IPS-15b (cell line): Measurements from ENCODE around the gene ZNRF4.

Experiments
- H3K27me3 ChIP-seq: one replicate; pipeline ENCODE4 v1.6.1; 2013; ENCODE audit warnings: low read length; ENCODE audit not compliant: control insufficient read depth, insufficient read depth
- H3K36me3 ChIP-seq: one replicate; pipeline ENCODE4 v1.6.1; 2013; ENCODE audit warnings: low read length; ENCODE audit not compliant: control insufficient read depth, insufficient read depth
- H3K4me1 ChIP-seq: one replicate; pipeline ENCODE4 v1.6.1; 2013; ENCODE audit warnings: mild to moderate bottlenecking, low read length; ENCODE audit not compliant: control insufficient read depth, insufficient read depth
- H3K4me3 ChIP-seq: one replicate; pipeline ENCODE4 v1.5.1; 2013; ENCODE audit warnings: low read depth, low read length
- H3K9ac ChIP-seq: one replicate; pipeline ENCODE4 v1.6.1; 2013; ENCODE audit warnings: low read depth, mild to moderate bottlenecking, low read length
- H3K9me3 ChIP-seq: one replicate; pipeline ENCODE4 v1.6.1; 2013; ENCODE audit warnings: mild to moderate bottlenecking, low read length; ENCODE audit not compliant: control insufficient read depth, insufficient read depth

Gene ZNRF4

DNA sequence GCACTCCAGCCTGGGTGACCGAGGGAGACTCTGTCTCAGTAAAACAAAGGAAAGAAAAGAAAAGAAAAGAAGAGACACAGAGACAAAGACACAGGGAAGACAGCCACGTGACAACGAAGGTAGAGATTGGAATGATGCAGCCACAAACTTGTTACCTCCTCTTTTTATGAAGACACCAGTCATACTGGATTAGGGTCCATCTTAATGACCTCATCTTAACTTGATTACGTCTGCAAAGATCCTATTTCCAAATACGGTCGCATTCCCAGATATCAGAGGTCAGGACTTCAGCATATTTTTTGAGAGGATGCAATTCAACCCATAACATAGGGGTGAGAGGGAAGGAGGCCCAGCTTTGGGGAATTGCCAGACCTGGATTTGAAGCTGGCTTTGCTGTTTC is 4.1 kb downstream of the ZNRF4 start:
- H3K9me3 ChIP-seq = no peaks in the 10 kb centered on the region
- H3K9ac ChIP-seq = no peak overlapping the region
- no peaks in the 10 kb centered on the region for H3K36me3 ChIP-seq
- H3K4me1 ChIP-seq = no peaks in the 10 kb centered on the region
- no peak overlapping the region for H3K4me3 ChIP-seq
- no peaks in the 10 kb centered on the region for H3K27me3 ChIP-seq

DNA sequence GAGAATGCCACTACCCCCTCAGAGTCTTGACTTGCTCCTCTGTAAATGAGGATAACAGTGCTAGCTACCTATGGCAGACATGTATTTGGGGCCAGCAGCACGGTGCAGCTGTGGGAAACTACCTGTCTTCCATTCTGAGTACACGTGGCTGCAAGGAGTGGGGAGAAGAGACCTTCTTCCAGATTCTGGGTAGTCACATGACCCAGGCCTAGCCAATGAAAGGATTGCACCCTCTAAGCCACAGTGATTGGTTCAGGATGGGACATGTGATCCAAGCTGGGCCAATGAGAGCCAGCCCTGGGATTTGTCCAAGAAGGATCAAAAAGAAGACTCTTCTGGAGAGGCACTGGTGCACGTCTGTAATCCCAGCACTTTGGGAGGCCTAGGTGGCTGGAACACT is 5.5 kb downstream of the ZNRF4 start:
- Histone ChIP-seq H3K36me3 (no peaks in the 10 kb centered on the region), H3K4me1 (no peaks in the 10 kb centered on the region), H3K9ac (no peak overlapping the region), H3K4me3 (no peak overlapping the region), H3K27me3 (no peaks in the 10 kb centered on the region), H3K9me3 (no peaks in the 10 kb centered on the region)

DNA sequence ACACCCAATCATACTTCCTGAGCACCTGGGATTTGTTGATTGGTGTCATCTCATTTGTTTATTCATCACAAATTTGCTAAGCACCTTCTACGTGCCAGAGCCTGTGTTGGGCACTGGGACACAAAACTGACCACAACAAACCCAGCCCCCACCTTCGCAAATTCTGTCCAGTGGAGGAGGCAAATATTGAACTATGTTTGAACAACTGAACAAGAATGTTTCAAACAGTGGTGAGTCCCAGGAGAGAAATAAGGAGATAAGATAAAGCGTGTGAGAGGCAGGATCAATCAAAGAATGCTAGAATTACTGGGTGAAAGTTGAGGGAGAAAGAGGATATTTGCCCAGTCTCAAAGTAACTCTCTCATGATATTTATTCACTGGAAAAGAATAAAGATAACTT is 8.7 kb downstream of the ZNRF4 start:
- Histone ChIP-seq H3K4me3 (no peak overlapping the region), H3K36me3 (no peaks in the 10 kb centered on the region), H3K4me1 (no peaks in the 10 kb centered on the region), H3K27me3 (no peaks in the 10 kb centered on the region), H3K9ac (no peak overlapping the region), H3K9me3 (no peaks in the 10 kb centered on the region)

DNA sequence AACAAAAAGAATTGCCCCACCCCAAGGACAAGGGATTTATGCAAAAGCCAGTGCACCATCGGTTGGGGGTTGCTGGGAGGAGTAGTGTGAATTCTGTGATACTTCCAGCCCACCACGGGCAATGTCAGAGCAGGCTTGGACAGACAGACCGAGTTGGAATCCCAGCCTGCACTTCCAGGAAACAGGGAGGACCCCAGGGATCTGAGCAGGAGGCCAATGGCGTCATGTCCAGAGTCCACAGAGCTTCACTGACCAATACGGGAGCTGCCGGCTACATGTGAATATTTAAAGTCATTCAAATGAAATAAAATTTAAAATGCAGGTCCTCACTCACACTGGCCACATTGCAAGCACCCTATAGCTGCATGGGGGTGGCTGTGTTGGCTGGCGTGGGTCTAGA is 10.9 kb downstream of the ZNRF4 start:
- no peaks in the 10 kb centered on the region for H3K27me3 ChIP-seq
- no peaks in the 10 kb centered on the region for H3K4me1 ChIP-seq
- H3K9ac ChIP-seq = no peak overlapping the region
- no peaks in the 10 kb centered on the region for H3K36me3 ChIP-seq
- no peaks in the 10 kb centered on the region for H3K9me3 ChIP-seq
- no peak overlapping the region for H3K4me3 ChIP-seq

DNA sequence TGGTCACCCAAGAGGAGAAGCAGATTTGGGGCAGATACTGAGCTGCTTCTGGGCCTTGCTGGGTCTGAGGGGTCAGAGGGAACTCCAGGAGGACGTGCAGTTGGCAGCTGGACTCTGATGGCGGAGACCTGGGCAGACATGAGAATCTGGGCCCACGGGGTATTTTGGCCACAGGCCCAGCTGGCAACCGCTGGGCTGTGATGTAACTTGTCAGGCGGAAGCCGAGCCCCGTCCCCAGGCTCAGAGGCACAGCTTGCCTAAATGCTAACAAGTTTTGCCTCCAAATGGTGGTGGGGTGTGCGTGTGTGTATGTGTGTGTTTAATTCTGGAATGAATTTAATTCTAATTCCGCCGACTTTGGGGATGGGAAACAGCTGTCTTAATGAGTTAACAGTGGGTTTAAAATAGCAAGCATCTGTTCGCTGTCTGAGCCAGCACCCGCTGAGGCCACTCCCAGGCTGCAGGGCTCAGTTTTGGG is 11.6 kb downstream of the ZNRF4 start:
- Histone ChIP-seq H3K36me3 (no peaks in the 10 kb centered on the region), H3K4me1 (no peaks in the 10 kb centered on the region), H3K27me3 (no peaks in the 10 kb centered on the region), H3K9me3 (no peaks in the 10 kb centered on the region), H3K9ac (no peak overlapping the region), H3K4me3 (no peak overlapping the region)

DNA sequence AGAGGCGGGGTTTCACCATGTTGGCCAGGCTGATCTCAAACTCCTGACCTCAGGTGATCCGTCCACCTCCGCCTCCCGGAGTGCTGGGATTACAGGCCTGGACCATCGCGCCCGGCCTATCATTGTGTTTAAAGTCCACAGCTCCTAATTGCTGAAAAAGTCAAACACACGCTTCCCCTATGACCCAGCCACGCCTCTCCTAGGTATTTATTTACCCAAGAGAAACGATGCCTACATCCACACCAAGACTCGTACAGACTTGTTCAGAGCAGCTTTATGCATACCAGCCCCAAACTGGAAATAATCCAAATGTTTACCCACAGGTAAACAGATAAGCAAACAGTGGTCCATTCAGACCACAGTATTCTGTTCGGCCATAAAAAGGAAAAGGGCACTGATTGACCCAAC is 15.1 kb downstream of the ZNRF4 start:
- Histone ChIP-seq H3K4me3 (no peak overlapping the region), H3K9ac (no peak overlapping the region), H3K36me3 (no peaks in the 10 kb centered on the region), H3K9me3 (no peaks in the 10 kb centered on the region), H3K4me1 (no peaks in the 10 kb centered on the region), H3K27me3 (no peaks in the 10 kb centered on the region)

DNA sequence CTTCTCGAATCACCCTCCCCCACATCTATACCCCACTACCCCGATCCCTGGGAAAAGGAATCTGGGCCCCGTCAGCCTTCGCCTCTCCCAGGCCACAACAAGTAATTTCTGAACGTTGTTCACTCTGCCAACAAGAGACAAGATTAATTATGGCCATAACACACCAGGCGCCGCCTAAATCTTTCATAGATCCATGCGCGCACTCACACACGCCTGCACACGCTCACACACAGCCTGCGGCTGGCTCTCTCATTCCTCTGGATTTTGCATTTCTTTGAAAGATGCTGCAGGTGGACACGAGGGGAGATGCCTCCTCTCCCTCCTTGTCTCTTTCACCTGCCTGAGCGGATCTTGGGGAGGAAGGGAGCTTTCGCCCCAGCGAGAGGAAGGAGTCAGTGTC is 17.1 kb downstream of the ZNRF4 start:
- Histone ChIP-seq H3K4me1 (no peaks in the 10 kb centered on the region), H3K9ac (no peak overlapping the region), H3K27me3 (no peaks in the 10 kb centered on the region), H3K36me3 (no peaks in the 10 kb centered on the region), H3K9me3 (no peaks in the 10 kb centered on the region), H3K4me3 (no peak overlapping the region)

DNA sequence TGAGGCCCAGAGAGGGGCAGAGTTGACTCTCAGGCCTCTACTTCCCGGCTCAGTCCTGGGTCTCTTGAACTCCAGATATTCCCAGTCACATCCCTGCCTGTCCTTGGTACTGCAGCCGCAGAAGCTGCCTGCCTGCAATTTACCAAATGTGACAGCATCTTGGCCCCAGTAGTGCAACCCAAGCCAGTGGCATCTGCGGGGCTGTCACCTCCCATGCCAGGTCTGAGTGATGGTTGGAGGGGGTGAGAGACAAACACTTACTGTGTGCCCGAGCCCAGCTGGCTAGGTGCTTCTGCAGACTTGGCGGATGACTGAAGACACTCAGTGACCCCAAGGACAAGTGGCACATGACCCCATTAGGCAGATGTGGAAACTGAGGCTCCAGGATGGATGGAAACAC is 18.4 kb downstream of the ZNRF4 start:
- H3K27me3 ChIP-seq = peaks cover 3% of the 10 kb centered on the region
- H3K4me3 ChIP-seq = no peak overlapping the region
- no peaks in the 10 kb centered on the region for H3K36me3 ChIP-seq
- no peaks in the 10 kb centered on the region for H3K9me3 ChIP-seq
- H3K9ac ChIP-seq = no peak overlapping the region
- no peaks in the 10 kb centered on the region for H3K4me1 ChIP-seq

DNA sequence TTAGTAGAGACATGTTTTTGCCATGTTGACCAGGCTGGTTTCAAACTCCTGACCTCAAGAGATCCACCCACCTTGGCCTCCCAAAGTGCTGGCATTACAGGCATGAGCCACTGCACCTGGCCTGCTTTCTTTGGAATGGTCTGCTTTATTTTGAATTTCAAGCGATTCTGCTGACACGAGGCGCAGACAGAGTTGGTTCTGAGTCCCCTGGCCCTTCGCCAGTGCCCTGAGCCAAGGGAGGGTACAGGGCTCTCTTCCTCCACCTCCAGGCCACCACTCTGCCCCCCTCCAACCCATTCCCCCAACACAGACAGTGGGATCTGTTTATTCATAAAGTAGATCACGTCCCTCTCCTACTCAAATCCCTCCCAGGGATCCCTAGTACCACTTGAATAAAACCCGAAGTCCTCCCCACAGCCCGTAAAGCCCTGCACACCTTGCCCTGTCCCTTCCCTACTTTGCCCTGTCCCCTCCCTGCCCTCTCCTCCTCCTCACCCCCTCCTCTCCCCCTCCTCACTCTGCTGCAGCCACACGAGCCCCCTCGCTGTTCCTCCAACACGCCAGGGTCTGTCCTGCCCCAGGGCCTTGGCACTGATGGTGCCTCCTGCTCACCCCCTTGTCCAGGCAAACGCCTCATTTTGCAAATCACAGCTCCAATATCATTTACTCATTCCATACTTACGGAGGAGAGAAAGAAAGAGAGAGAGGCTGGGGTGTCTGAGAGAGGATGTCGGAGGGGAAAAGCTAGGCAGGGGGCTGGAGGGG is 22.4 kb downstream of the ZNRF4 start:
- H3K36me3 ChIP-seq = no peaks in the 10 kb centered on the region
- H3K9me3 ChIP-seq = no peaks in the 10 kb centered on the region
- H3K27me3 ChIP-seq = peaks cover 8% of the 10 kb centered on the region

DNA sequence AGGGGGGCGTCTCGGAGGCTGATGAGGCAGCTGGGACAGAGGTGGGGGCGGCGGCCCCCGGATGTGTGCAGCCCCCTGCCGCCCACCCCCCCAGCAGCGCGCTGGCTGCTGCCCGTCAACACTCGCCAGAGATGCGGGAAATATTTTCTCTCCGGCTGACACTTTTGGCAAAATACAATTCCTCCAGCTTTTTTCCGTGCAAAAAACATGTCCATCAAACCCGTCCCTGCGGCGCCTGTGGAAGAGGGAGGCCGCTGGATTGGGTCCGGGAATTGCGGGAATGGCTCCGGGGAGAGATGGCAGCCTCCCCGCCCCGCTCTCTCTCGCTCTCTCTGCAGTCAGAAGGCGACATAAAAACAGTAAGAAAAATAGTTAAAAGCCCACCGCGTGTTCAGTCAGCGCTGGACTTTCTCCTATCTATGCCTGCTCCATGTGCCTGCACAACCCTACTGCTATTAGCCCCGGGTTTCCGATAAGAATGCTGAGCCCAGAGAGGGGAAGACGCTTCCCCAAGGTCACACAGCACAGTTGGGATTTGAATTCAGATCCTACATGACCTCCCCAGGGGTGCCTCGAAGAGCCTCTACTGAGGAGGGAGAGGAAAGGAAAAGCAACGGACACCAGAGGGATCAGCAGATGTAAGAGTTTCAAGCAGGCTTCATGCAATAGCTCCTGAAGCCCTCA is 23.2 kb downstream of the ZNRF4 start:
- no peaks in the 10 kb centered on the region for H3K4me1 ChIP-seq
- peaks cover 8% of the 10 kb centered on the region for H3K27me3 ChIP-seq
- H3K4me3 ChIP-seq = peak overlapping the region; percentile 32
- no peaks in the 10 kb centered on the region for H3K9me3 ChIP-seq
- no peaks in the 10 kb centered on the region for H3K36me3 ChIP-seq
- no peak overlapping the region for H3K9ac ChIP-seq

More for the DNA sequence above, 22.4 kb downstream of the ZNRF4 start:
- no peaks in the 10 kb centered on the region for H3K4me1 ChIP-seq
- no peak overlapping the region for H3K9ac ChIP-seq
- H3K4me3 ChIP-seq = peak overlapping the region; percentile 32

DNA sequence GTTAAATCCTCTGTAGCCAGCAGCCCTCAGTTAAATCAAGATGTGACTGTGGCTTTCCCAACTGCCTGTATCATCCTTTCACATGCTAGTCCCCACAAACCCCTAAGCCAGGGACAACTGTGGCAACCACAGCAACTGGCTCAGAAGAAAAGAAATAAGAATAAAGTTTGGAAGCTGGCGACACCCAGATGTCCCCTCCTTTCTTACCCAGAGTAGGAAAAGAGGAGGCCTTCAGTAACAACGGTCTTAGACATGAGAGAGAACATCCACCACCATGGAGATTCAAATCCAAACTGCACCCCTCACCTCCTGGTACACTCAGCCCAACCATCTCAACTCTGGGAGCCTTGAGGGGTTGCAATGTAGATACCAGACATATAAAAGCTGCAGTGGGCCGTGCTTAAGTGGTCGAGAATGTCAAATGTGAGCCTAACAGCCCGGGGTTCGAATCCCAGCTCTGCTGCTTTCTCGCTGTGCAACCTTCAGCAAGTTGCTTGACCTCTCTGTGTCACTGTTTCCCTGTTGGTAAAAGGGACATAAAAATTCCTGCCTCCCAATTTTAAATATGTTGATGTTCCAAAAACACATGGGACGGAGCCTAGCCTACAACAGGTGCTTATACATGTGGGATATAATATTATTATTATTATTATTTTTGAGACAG is 23.8 kb downstream of the ZNRF4 start:
- no peaks in the 10 kb centered on the region for H3K9me3 ChIP-seq
- no peaks in the 10 kb centered on the region for H3K4me1 ChIP-seq
- no peak overlapping the region for H3K9ac ChIP-seq
- no peak overlapping the region for H3K4me3 ChIP-seq
- H3K27me3 ChIP-seq = peaks cover 8% of the 10 kb centered on the region
- H3K36me3 ChIP-seq = no peaks in the 10 kb centered on the region

DNA sequence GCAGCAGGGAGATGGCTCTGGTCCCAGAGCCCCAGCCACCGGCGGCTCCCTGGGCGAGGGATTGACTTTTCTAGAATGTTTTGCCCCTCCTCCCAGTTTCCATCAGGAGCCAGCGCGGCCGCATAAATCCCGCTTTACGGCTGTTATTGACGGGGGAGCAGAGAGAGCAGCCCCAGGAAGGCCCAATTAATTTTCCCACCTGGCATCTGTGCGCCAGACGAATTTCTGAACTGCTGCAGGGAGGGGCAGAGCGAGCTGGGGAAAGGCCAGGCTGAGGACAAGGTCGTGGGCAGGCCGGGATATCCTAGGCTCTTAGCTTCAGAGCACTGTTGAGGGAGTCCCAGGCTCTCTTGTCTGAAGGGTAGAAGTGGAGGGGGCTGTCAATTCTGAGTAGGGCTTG is 24.7 kb downstream of the ZNRF4 start:
- H3K9me3 ChIP-seq = no peaks in the 10 kb centered on the region
- no peaks in the 10 kb centered on the region for H3K36me3 ChIP-seq
- no peak overlapping the region for H3K4me3 ChIP-seq
- peaks cover 8% of the 10 kb centered on the region for H3K27me3 ChIP-seq
- H3K4me1 ChIP-seq = no peaks in the 10 kb centered on the region
- H3K9ac ChIP-seq = no peak overlapping the region
